Measurements from ENCODE around the gene IMMP2L.

DNA sequence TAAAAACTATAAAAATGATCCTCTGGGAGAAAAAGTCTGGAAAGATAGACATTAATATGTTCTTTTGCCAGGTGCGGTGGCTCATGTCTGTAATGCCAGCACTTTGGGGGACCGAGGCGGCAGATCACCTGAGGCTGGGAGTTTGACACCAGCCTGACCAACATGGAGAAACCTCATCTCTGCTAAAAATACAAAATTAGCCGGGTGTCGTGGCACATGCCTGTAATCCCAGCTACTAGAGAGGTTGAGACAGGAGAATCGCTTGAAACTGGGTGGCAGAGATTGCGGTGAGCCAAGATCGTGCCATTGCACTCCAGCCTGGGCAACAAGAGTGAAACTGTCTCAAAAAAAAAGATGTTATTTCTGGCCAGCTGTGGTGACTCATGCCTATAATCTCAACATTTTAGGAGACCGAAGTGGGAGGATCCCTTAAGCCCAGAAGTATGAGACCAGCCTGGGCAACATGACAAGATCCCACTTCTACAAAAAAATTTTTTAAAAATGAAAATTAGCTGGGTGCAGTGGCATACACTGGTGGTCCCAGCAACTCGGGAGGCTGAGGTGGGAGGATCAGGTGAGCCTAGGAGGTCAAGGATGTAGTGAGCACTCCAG, 573.3 kb downstream of the IMMP2L start:
- TF ChIP-seq POLR2AphosphoS5 (IDR thresholded peaks at IDR 0.05), result no peak
- TF ChIP-seq POLR2A (IDR thresholded peaks at IDR 0.05; ENCODE audit: low read depth), result no peak
- no peak for TF ChIP-seq CTCF (IDR thresholded peaks at IDR 0.05)

All from esophagus muscularis mucosa (tissue), 3 donors.